Bronchial epithelial cell (primary cell): Measurements from ENCODE around the gene RAX2. TPM values are rescaled to one million over a fixed set of nuclear protein-coding genes. Genes with fewer than 3 reads are reported as not detected.
"Not testable (repeated sequence)": the region's sequence is repeated elsewhere in the genome, so short reads cannot be mapped to it uniquely, and the experiment has no call there.

Source experiments
- DNase-seq: peaks from one replicate; pipeline ENCODE4 v3.0.0-alpha.2; 2010; ENCODE audit warnings: low read depth
- FAIRE-seq: peaks from 2 replicates; lab custom pipeline; 2011; peaks lifted over from hg19 to GRCh38; lab: Jason Lieb, UNC
- H3K27me3 ChIP-seq: 2 replicates; pipeline ENCODE4 v1.5.1; 2011; ENCODE audit warnings: low read length; ENCODE audit not compliant: control insufficient read depth, insufficient read depth
- H3K36me3 ChIP-seq: 2 replicates; pipeline ENCODE4 v1.5.1; 2011; ENCODE audit warnings: low read length; ENCODE audit not compliant: control insufficient read depth, insufficient read depth
- H3K4me3 ChIP-seq: 2 replicates; pipeline ENCODE4 v1.5.1; 2011; ENCODE audit warnings: mild to moderate bottlenecking, low read depth, low read length, control low read depth
- total RNA-seq: library from RNA; depleted of rRNA; stranded (reverse); fragments of >200 nt; gene quantifications from 2 replicates; pipeline ENCODE4 v1.2.1, GENCODE V29; 2014
- TF ChIP-seq, protein P1 (sequence below): IDR thresholded peaks from 2 replicates; pipeline ENCODE4 v1.5.1; 2011; ENCODE audit warnings: mild to moderate bottlenecking, moderate library complexity, low read length, control low read depth, inconsistent platforms; ENCODE audit not compliant: insufficient read depth, severe bottlenecking

The RAX2 gene
- total RNA-seq, 1 donor from 2014 or later = not detected

DNA sequence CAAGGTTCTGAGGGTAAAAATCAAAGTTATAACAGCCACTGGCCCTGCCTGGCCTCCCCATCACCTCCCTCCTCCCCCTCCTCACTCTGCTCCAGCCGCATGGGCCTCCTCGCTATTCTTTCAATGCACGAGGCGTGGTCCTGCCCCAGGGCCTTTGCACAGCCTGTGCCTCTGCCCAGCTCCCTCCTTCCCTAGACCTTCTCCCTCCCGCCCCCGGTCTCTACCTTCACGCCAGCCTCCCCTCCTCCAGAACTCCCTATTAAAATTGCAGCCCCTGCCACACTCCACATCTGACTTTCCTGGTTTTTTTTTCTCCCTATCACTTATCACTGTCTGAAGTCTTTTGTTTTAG is 3.3 kb downstream of the RAX2 start:
- H3K4me3 ChIP-seq = no peak overlapping the region
- no peak for DNase-seq
- FAIRE-seq = no peak
- no peaks in the 10 kb centered on the region for H3K27me3 ChIP-seq
- TF ChIP-seq, protein P1, sequence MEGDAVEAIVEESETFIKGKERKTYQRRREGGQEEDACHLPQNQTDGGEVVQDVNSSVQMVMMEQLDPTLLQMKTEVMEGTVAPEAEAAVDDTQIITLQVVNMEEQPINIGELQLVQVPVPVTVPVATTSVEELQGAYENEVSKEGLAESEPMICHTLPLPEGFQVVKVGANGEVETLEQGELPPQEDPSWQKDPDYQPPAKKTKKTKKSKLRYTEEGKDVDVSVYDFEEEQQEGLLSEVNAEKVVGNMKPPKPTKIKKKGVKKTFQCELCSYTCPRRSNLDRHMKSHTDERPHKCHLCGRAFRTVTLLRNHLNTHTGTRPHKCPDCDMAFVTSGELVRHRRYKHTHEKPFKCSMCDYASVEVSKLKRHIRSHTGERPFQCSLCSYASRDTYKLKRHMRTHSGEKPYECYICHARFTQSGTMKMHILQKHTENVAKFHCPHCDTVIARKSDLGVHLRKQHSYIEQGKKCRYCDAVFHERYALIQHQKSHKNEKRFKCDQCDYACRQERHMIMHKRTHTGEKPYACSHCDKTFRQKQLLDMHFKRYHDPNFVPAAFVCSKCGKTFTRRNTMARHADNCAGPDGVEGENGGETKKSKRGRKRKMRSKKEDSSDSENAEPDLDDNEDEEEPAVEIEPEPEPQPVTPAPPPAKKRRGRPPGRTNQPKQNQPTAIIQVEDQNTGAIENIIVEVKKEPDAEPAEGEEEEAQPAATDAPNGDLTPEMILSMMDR = no peak
- peaks cover 13% of the 10 kb centered on the region for H3K36me3 ChIP-seq

DNA sequence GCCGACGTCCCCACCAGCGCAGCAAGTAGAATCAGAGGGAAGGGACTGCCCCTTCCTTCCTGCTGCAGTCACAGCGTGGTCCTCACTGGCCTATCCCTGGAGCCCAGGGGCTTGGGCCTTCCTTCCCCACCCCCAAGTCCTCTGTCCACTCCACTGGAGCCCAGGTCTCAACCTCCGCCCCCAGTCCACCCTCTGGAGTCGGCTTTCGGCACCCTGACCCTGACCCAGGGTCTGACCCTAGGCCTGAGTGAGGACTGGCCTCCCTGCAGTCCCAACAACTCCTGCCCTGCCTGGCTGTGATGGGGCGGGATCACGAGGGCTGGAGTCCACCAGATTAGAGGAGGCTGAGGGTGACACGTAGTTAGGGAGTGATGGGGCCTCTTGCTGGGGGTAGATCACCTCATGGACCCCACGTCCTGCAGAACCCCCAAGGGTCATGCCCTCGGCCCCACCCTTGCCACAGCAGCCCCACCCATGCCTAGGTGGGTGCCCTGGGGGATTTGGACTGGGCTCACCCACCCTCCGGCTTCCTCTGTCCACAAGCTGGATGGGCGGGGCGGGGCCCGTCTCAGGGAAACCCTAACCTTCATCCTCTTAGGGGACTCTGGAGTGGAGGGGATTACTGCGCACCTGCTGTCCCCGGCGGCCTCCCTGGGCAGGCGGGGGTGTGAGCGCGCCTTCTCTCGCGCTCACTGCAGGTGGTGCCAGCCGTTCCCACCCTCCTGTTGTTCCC is 3.8 kb downstream of the RAX2 start:
- no peak for DNase-seq
- H3K4me3 ChIP-seq = no peak overlapping the region
- H3K36me3 ChIP-seq = peaks cover 13% of the 10 kb centered on the region
- no peaks in the 10 kb centered on the region for H3K27me3 ChIP-seq
- no peak for FAIRE-seq
- TF ChIP-seq, protein P1 = no peak

DNA sequence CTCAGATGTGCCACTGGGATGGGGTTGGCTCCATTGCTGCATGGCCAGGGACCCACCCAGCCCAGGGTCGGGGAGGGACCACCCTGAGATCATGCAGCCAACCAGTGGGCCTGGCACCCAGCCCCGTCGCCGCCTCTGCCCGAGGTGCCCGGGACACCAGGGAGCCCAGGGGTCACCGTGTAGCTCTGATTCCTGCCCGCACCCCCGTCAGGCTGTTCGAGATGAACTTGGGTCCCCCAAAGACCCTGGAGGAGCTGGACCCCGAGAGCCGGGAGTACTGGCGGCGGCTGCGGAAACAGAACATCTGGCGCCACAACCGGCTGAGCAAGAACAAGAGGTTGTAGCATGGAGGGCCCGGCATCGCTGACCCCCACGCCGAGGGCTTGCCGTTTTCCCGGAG is 5.0 kb downstream of the RAX2 start:
- no peak for FAIRE-seq
- DNase-seq = no peak
- no peak overlapping the region for H3K4me3 ChIP-seq
- no peaks in the 10 kb centered on the region for H3K27me3 ChIP-seq
- peaks cover 13% of the 10 kb centered on the region for H3K36me3 ChIP-seq
- TF ChIP-seq, protein P1 = no peak

DNA sequence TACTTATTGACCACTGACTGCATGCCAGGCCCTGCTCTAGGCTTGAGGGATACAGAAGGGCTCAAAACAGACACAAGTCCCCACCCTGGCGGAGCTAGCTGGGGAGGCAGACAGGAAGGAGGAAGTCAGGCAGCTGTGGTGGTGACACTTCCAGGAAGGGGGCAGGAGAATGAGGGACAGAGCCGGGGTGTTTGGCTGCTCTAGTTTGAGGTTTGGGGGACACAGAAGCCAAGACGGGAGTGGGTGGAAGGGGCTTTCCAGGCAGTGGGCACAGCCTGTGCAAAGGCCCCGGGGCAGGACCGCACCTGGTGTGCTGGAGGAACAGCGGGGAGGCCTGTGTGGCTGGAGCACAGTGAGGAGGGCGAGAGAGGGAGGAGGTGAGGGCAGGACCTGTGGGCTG is 5.5 kb downstream of the RAX2 start:
- DNase-seq (no peak), FAIRE-seq (no peak)
- Histone ChIP-seq H3K36me3 (peaks cover 13% of the 10 kb centered on the region), H3K27me3 (no peaks in the 10 kb centered on the region), H3K4me3 (no peak overlapping the region)
- TF ChIP-seq, protein P1 = no peak

DNA sequence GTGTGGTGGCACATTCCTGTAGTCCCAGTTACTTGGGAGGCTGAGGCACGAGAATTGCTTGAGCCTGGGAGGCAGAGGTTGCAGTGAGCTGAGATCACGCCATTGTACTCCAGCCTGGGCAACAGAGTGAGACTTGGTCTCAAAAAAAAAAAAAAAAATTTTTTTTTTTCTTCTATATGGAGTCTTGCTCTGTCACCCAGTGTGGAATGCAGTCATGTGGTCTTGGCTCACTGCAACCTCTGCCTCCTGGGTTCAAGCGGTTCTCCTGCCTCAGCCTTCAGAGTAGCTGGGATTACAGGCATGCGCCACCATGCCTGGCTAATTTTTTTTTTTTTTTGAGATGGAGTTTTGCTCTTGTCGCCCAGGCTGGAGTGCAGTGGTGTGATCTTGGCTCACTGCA is 6.3 kb downstream of the RAX2 start:
- H3K27me3 ChIP-seq, DNase-seq, H3K4me3 ChIP-seq, FAIRE-seq: not testable (repeated sequence)
- H3K36me3 ChIP-seq = peaks cover 13% of the 10 kb centered on the region

DNA sequence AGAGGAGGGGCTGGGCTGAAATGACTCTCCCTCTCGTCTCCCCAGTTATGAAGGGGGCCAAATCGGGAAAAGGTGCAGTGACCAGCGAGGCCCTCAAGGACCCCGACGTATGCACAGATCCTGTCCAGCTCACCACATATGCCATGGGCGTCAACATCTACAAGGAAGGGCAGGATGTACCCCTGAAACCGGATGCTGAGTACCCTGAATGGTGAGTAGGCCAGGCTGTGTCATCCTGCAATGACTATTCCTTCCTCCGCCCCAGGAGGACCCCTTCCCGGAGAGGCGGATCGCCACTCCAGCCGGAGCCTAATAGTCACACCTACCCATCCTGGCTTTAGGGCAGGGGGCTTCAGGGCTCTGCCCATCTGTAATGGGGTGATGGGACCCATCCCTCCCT is 6.9 kb downstream of the RAX2 start:
- no peak overlapping the region for H3K4me3 ChIP-seq
- FAIRE-seq (no peak), DNase-seq (no peak)
- no peaks in the 10 kb centered on the region for H3K27me3 ChIP-seq
- H3K36me3 ChIP-seq = peaks cover 13% of the 10 kb centered on the region
- TF ChIP-seq, protein P1 = no peak
